NCI-H524 treated with DMSO at 0.1 percent for 48 hours (cell line): Measurements from ENCODE around the gene HJURP.
"Not testable (repeated sequence)": the region's sequence is repeated elsewhere in the genome, so short reads cannot be mapped to it uniquely, and the experiment has no call there.

ENCODE experiments used
- DNase-seq: peaks from one replicate; lab custom pipeline; 2025; lab: John Stamatoyannopoulos, UW

HJURP gene

GRCh38 chr2:233854241-233854981 is at the start of gene HJURP:
TSS of gene HJURP (minus strand) at chr2:233854535. CDS start at chr2:233854500, 35 bp downstream.
- DNase-seq, result peak; percentile 86

- no peak for DNase-seq
Measured at GRCh38 chr2:233901884-233902283, 47.5 kb upstream of the HJURP start.

- no peak for DNase-seq
Measured at GRCh38 chr2:233901367-233901766, 47.0 kb upstream of the HJURP start.

- DNase-seq, result not testable (repeated sequence)
Measured at GRCh38 chr2:233896253-233896652, 41.9 kb upstream of the HJURP start.

- DNase-seq, result no peak
Measured at GRCh38 chr2:233892793-233893192, 38.5 kb upstream of the HJURP start.

GRCh38 chr2:233882353-233882752 is 28.0 kb upstream of the HJURP start:
- DNase-seq, result no peak

- not testable (repeated sequence) for DNase-seq
Measured at GRCh38 chr2:233872125-233872524, 17.8 kb upstream of the HJURP start.

- no peak for DNase-seq
Measured at GRCh38 chr2:233871432-233871831, 17.1 kb upstream of the HJURP start.

- no peak for DNase-seq
Measured at GRCh38 chr2:233867993-233868532, 13.7 kb upstream of the HJURP start, which contains the start of gene MSL3B. TSS of gene MSL3B (minus strand) at chr2:233868386.

GRCh38 chr2:233866479-233866878 is 12.1 kb upstream of the HJURP start:
- no peak for DNase-seq

- no peak for DNase-seq
Measured at GRCh38 chr2:233865838-233866237, 11.5 kb upstream of the HJURP start.

- DNase-seq, result no peak
Measured at GRCh38 chr2:233862261-233862768, 8.0 kb upstream of the HJURP start.

- no peak for DNase-seq
Measured at GRCh38 chr2:233858331-233858730, 4.0 kb upstream of the HJURP start.

GRCh38 chr2:233857511-233858141 is 3.3 kb upstream of the HJURP start:
- no peak for DNase-seq

GRCh38 chr2:233856184-233856583 is 1.8 kb upstream of the HJURP start:
- DNase-seq, result no peak

- no peak for DNase-seq
Measured at GRCh38 chr2:233855345-233855744, 1.0 kb upstream of the HJURP start.

- no peak for DNase-seq
Measured at GRCh38 chr2:233853883-233854240, 473 bp downstream of the HJURP start.

GRCh38 chr2:233853353-233853752 is 982 bp downstream of the HJURP start:
- no peak for DNase-seq

- DNase-seq, result no peak
Measured at GRCh38 chr2:233852056-233852455, 2.3 kb downstream of the HJURP start.

- no peak for DNase-seq
Measured at GRCh38 chr2:233851169-233851568, 3.2 kb downstream of the HJURP start.

GRCh38 chr2:233850745-233851144 is 3.6 kb downstream of the HJURP start:
- DNase-seq, result no peak

- DNase-seq, result no peak
Measured at GRCh38 chr2:233849607-233850271, 4.6 kb downstream of the HJURP start.

- DNase-seq, result no peak
Measured at GRCh38 chr2:233848276-233848675, 6.1 kb downstream of the HJURP start.
